Peyer's patch (tissue), 4 donors: Measurements from ENCODE around the gene CDSN. TPM values are rescaled to one million over a fixed set of nuclear protein-coding genes. Genes with fewer than 3 reads are reported as not detected.

Experiments used
- DNase-seq, 3 donors: peaks; one replicate each; pipeline ENCODE4 v3.0.0-alpha.2; 2017 to 2019
- H3K27ac ChIP-seq, 4 donors: fragments of 200-600 bp; sonication (generic); one replicate each; pipeline ENCODE4 v1.5.1; 2016 to 2019
- H3K27me3 ChIP-seq, 2 donors: fragments of 200-600 bp; sonication (generic); one replicate each; pipeline ENCODE4 v1.5.1; 2019
- H3K36me3 ChIP-seq, 3 donors: fragments of 200-600 bp; sonication (generic); one replicate each; pipeline ENCODE4 v1.5.1; 2016 to 2019
- H3K4me1 ChIP-seq, 4 donors: fragments of 200-600 bp; sonication (generic); one replicate each; pipeline ENCODE4 v1.5.1; 2016 to 2019
- H3K4me3 ChIP-seq, 4 donors: fragments of 200-600 bp; sonication (generic); 1 replicate in 3 of 4; 2 replicates in 1 of 4; pipeline ENCODE4 v1.5.1; 2016 to 2019; ENCODE audit warnings: mild to moderate bottlenecking in 1 of 4
- H3K9me3 ChIP-seq, 4 donors: fragments of 200-600 bp; sonication (generic); one replicate each; pipeline ENCODE4 v1.5.1; 2016 to 2019; ENCODE audit warnings: mild to moderate bottlenecking in 1 of 4
- CTCF ChIP-seq, 6 experiments: fragments of 450-650 bp in 4 of 6; fragments of 200-600 bp in 2 of 6; sonication (generic) in 1 of 6; IDR thresholded peaks; one replicate each; pipeline ENCODE4 v1.5.1; 2017 to 2019; ENCODE audit warnings: antibody characterized with exemption in 6 of 6, mild to moderate bottlenecking in 3 of 6, moderate library complexity in 1 of 6
- POLR2A ChIP-seq, 2 donors: fragments of 450-650 bp; IDR thresholded peaks; one replicate each; pipeline ENCODE4 v1.5.1; 2017; ENCODE audit warnings: antibody characterized with exemption in 2 of 2, mild to moderate bottlenecking in 2 of 2, moderate library complexity in 2 of 2
- total RNA-seq, 4 donors: library from RNA; depleted of rRNA; stranded (reverse); fragments of >200 nt; gene quantifications; one replicate each; pipeline ENCODE4 v1.1.0, GENCODE V29; 2016

CDSN gene
- total RNA-seq, 4 donors from 2014 or later: 0.54 TPM; not detected in 3

DNA sequence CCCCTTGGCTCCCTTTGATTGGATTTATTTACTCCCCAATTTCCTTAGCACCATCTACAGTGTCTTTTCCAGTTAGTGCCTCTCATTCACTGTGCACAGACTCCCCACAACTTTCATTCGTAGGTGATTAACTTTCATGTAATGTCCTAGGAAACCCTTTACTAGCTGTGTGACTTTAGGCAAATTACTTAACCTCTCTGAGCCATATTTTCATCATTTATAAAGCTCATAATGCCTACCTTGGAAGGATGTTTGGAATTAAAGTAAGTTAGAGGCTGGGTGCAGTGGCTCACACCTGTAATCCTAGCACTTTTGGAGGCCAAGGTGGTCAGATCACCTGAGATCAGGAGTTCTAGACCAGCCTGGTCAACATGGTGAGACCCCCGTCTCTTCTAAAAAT is 28.0 kb downstream of the CDSN start:
- no peaks in the 10 kb centered on the region for H3K9me3 ChIP-seq

GRCh38 chr6:31091680-31092079 is 28.6 kb downstream of the CDSN start:
- Histone ChIP-seq H3K9me3 (no peaks in the 10 kb centered on the region), H3K4me3 (no peak overlapping the region), H3K4me1 (peaks cover 0 to 7% (median 2%) of the 10 kb centered on the region in 4 donors), H3K27ac (peak overlapping the region in 1 of 4 donors; percentile 18), H3K27me3 (no peaks in the 10 kb centered on the region), H3K36me3 (no peaks in the 10 kb centered on the region)
- DNase-seq: no peak
- TF ChIP-seq POLR2A (IDR thresholded peaks at IDR 0.05) (no peak), CTCF (IDR thresholded peaks at IDR 0.05) (no peak)

More for the DNA sequence above, 28.0 kb downstream of the CDSN start:
- no peak for DNase-seq
- Histone ChIP-seq H3K4me1 (peaks cover 0 to 4% (median under 1%) of the 10 kb centered on the region in 4 donors), H3K27me3 (no peaks in the 10 kb centered on the region), H3K4me3 (no peak overlapping the region), H3K27ac (no peak overlapping the region), H3K36me3 (no peaks in the 10 kb centered on the region)
- no peak for TF ChIP-seq CTCF (IDR thresholded peaks at IDR 0.05)
- no peak for TF ChIP-seq POLR2A (IDR thresholded peaks at IDR 0.05)

GRCh38 chr6:31090973-31091364 is 29.3 kb downstream of the CDSN start:
- Histone ChIP-seq H3K9me3 (no peaks in the 10 kb centered on the region), H3K4me1 (peaks cover 0 to 11% (median 2%) of the 10 kb centered on the region in 4 donors), H3K36me3 (no peaks in the 10 kb centered on the region), H3K4me3 (no peak overlapping the region), H3K27ac (no peak overlapping the region), H3K27me3 (no peaks in the 10 kb centered on the region)
- DNase-seq: peak in 1 of 3 donors; percentile 69
- no peak for TF ChIP-seq CTCF (IDR thresholded peaks at IDR 0.05)
- no peak for TF ChIP-seq POLR2A (IDR thresholded peaks at IDR 0.05)

DNA sequence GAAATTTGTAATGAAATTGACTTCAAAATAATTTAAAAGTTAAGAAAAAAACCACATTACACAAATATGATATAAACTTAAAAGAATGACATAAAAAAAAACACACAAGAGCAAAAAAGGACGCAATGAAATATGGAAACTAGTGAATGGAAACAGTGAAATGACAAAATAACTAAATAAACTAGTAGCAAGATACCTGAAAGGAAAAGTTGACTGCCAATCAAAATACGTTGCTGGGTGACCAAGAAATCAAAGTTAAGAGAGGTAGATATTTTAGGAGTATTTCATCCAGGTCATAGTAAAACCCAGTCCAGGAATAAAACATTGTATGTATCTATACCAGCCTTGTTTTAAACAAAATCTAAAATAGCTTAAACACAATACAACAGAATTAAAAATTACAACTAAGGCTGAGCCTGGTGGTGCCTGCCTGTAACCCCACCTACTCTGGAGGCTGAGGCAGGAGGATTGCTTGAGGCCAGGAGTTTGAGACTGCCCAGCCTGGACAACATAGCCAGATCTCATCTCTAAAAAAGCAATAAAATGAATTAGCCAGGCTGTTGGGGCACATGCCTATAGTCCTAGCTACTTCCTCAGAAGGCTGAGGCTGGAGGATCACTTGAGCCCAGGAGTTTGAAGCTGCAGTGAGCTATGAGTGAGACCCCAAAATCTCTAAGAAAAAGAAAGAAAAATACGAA is 29.8 kb downstream of the CDSN start:
- H3K9me3 ChIP-seq: no peaks in the 10 kb centered on the region
- no peak overlapping the region for H3K4me3 ChIP-seq
- H3K27ac ChIP-seq: no peak overlapping the region
- H3K27me3 ChIP-seq: no peaks in the 10 kb centered on the region
- DNase-seq: no peak
- H3K36me3 ChIP-seq: no peaks in the 10 kb centered on the region
- H3K4me1 ChIP-seq: peaks cover 0 to 11% (median 2%) of the 10 kb centered on the region in 4 donors
- no peak for TF ChIP-seq POLR2A (IDR thresholded peaks at IDR 0.05)
- no peak for TF ChIP-seq CTCF (IDR thresholded peaks at IDR 0.05)

DNA sequence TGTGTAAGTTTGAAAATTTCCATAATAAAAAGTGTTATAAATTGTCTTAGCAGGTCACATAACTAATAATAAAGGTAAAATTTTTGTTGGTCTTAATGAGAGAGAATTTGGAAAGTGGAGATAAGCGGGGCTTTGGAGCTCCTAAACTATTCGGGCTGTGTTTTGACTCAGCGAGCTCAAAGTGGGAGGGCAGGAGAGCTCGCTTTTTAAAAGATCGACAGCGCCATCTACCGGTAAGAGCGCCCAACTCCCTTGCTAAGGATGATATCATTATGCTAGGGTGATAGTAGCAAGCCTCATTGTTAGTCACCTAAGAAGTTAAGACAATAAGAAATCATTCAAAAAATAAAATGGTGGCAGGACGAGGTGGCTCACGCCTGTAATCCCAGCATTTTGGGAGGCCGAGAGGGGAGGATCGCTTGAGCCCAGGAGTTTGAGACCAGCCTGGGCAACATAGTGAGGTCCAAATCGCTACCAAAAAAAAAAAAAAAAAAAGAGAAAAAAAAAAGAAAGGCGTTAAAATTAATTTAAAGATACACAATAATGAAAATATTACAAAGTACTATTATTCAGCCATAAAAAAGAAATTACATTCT is 32.7 kb downstream of the CDSN start:
- Histone ChIP-seq H3K27ac (no peak overlapping the region), H3K9me3 (no peaks in the 10 kb centered on the region), H3K27me3 (no peaks in the 10 kb centered on the region), H3K4me3 (no peak overlapping the region), H3K36me3 (no peaks in the 10 kb centered on the region), H3K4me1 (peaks cover 0 to 11% (median 0%) of the 10 kb centered on the region in 4 donors)
- TF ChIP-seq CTCF (IDR thresholded peaks at IDR 0.05) (peak; percentile 55 to 87 (median 85)), POLR2A (IDR thresholded peaks at IDR 0.05) (no peak)
- peak; percentile 82 to 94 (median 83) for DNase-seq
